H9 (cell line): Measurements from ENCODE around the gene GRID1. TPM values are rescaled to one million over a fixed set of nuclear protein-coding genes. Genes with fewer than 3 reads are reported as not detected.

Source experiments
- DNase-seq: peaks from one replicate; pipeline ENCODE4 v3.0.0-alpha.2; 2017
- H2AFZ ChIP-seq: one replicate; pipeline ENCODE4 v1.6.1; 2013; ENCODE audit warnings: mild to moderate bottlenecking, low read length, control low read depth, moderate library complexity
- H2AK5ac ChIP-seq: 2 replicates; pipeline ENCODE4 v1.6.1; 2013; ENCODE audit warnings: low read length, control low read depth, mixed read lengths; ENCODE audit not compliant: insufficient read length
- H2BK120ac ChIP-seq: one replicate; pipeline ENCODE4 v1.6.1; 2013; ENCODE audit warnings: low read depth, mild to moderate bottlenecking, low read length, control low read depth, inconsistent platforms; ENCODE audit not compliant: poor library complexity, severe bottlenecking
- H2BK12ac ChIP-seq: 2 replicates; pipeline ENCODE4 v1.6.1; 2013; ENCODE audit warnings: low read length, control low read depth, mixed read lengths, low read depth; ENCODE audit not compliant: insufficient read length
- H2BK15ac ChIP-seq: 2 replicates; pipeline ENCODE4 v1.6.1; 2013; ENCODE audit warnings: low read depth, low read length, control low read depth
- H2BK20ac ChIP-seq: one replicate; pipeline ENCODE4 v1.6.1; 2013; ENCODE audit warnings: low read depth, mild to moderate bottlenecking, low read length, control low read depth, inconsistent platforms; ENCODE audit not compliant: poor library complexity, severe bottlenecking
- H2BK5ac ChIP-seq: 2 replicates; pipeline ENCODE4 v1.6.1; 2013; ENCODE audit warnings: low read length, control low read depth, mixed read lengths; ENCODE audit not compliant: insufficient read length
- H3K14ac ChIP-seq: 2 replicates; pipeline ENCODE4 v1.6.1; 2013; ENCODE audit warnings: low read length, control low read depth; ENCODE audit not compliant: insufficient read depth
- H3K18ac ChIP-seq: 2 replicates; pipeline ENCODE4 v1.6.1; 2013; ENCODE audit warnings: low read depth, mild to moderate bottlenecking, mixed read lengths, low read length, control low read depth; ENCODE audit not compliant: insufficient read length
- H3K23ac ChIP-seq: 2 replicates; pipeline ENCODE4 v1.6.1; 2013; ENCODE audit warnings: low read length, control low read depth, mixed read lengths, low read depth; ENCODE audit not compliant: insufficient read length
- H3K23me2 ChIP-seq: 2 replicates; pipeline ENCODE4 v1.6.1; 2013; ENCODE audit warnings: low read depth, mild to moderate bottlenecking, mixed read lengths, low read length, control low read depth; ENCODE audit not compliant: insufficient read length, poor library complexity, severe bottlenecking
- H3K27ac ChIP-seq: 2 replicates; pipeline ENCODE4 v1.5.1; 2013; ENCODE audit warnings: low read length, control low read depth, mixed read lengths, low read depth; ENCODE audit not compliant: insufficient read length
- H3K27me3 ChIP-seq: 2 replicates; pipeline ENCODE4 v1.6.1; 2013; ENCODE audit warnings: low read length, control low read depth, inconsistent platforms; ENCODE audit not compliant: insufficient read depth
- H3K4ac ChIP-seq: 2 replicates; pipeline ENCODE4 v1.6.1; 2013; ENCODE audit warnings: low read depth, mild to moderate bottlenecking, control low read depth, inconsistent platforms, low read length, moderate library complexity
- H3K4me1 ChIP-seq: 2 replicates; pipeline ENCODE4 v1.6.1; 2013; ENCODE audit warnings: low read length, control low read depth, inconsistent platforms; ENCODE audit not compliant: insufficient read depth
- H3K4me2 ChIP-seq: 2 replicates; pipeline ENCODE4 v1.6.1; 2013; ENCODE audit warnings: low read length, control low read depth, mixed read lengths; ENCODE audit not compliant: insufficient read length, insufficient read depth
- H3K56ac ChIP-seq: 2 replicates; pipeline ENCODE4 v1.6.1; 2013; ENCODE audit warnings: low read depth, mild to moderate bottlenecking, mixed read lengths, low read length, control low read depth; ENCODE audit not compliant: insufficient read length
- H3K79me1 ChIP-seq: 2 replicates; pipeline ENCODE4 v1.6.1; 2013; ENCODE audit warnings: low read depth, mild to moderate bottlenecking, moderate library complexity, low read length, control low read depth, inconsistent platforms; ENCODE audit not compliant: insufficient read depth, poor library complexity, severe bottlenecking
- H3K79me2 ChIP-seq: 2 replicates; pipeline ENCODE4 v1.6.1; 2013; ENCODE audit warnings: low read length, control low read depth, inconsistent platforms; ENCODE audit not compliant: insufficient read depth
- H3K9ac ChIP-seq: 2 replicates; pipeline ENCODE4 v1.6.1; 2013; ENCODE audit warnings: low read length, control low read depth, mixed read lengths; ENCODE audit not compliant: insufficient read length; ENCODE audit errors: extremely low read depth
- H3K9me3 ChIP-seq: one replicate; pipeline ENCODE4 v1.6.1; 2013; ENCODE audit warnings: low read depth, low read length, inconsistent platforms; ENCODE audit not compliant: control insufficient read depth
- H3T11ph ChIP-seq: one replicate; pipeline ENCODE4 v1.6.1; 2013; ENCODE audit warnings: mild to moderate bottlenecking, low read length, control low read depth, inconsistent platforms
- H4K20me1 ChIP-seq: one replicate; pipeline ENCODE4 v1.6.1; 2013; ENCODE audit not compliant: control insufficient read depth, insufficient read length, insufficient read depth
- H4K5ac ChIP-seq: 2 replicates; pipeline ENCODE4 v1.6.1; 2013; ENCODE audit warnings: low read depth, mild to moderate bottlenecking, mixed read lengths, low read length, control low read depth; ENCODE audit not compliant: insufficient read length
- H4K8ac ChIP-seq: replicated peaks from 2 replicates; pipeline ENCODE4 v1.6.1; 2013; ENCODE audit warnings: low read length, control low read depth, mixed read lengths, low read depth; ENCODE audit not compliant: insufficient read length
- H4K91ac ChIP-seq: 2 replicates; pipeline ENCODE4 v1.6.1; 2013; ENCODE audit warnings: low read depth, mild to moderate bottlenecking, moderate library complexity, mixed read lengths, low read length, control low read depth; ENCODE audit not compliant: insufficient read length
- H3K27ac Mint-ChIP-seq, 3 experiments: 2 replicates in 2 of 3; 3 replicates in 1 of 3; pipeline ENCODE4 v1.8.0; 2020 to 2021; ENCODE audit warnings: mixed read lengths in 3 of 3, mild to moderate bottlenecking in 1 of 3, moderate library complexity in 1 of 3
- H3K27me3 Mint-ChIP-seq: 2 replicates; pipeline ENCODE4 v1.8.0; 2021; ENCODE audit warnings: low read depth, mild to moderate bottlenecking, moderate library complexity, mixed read lengths
- H3K36me3 Mint-ChIP-seq, 3 experiments: 2 replicates in 2 of 3; 3 replicates in 1 of 3; pipeline ENCODE4 v1.8.0; 2020 to 2021; ENCODE audit warnings: low read depth in 3 of 3, mixed read lengths in 3 of 3; ENCODE audit not compliant: insufficient read depth in 1 of 3
- H3K4me1 Mint-ChIP-seq, 2 experiments: 2 replicates each; pipeline ENCODE4 v1.8.0; 2020; ENCODE audit warnings: mixed read lengths in 2 of 2
- H3K4me3 Mint-ChIP-seq, 2 experiments: 2 replicates in 1 of 2; 3 replicates in 1 of 2; pipeline ENCODE4 v1.8.0; 2020 to 2021; ENCODE audit warnings: mild to moderate bottlenecking in 2 of 2, mixed read lengths in 2 of 2, moderate library complexity in 1 of 2
- H3K9me3 Mint-ChIP-seq, 2 experiments: 2 replicates in 1 of 2; 3 replicates in 1 of 2; pipeline ENCODE4 v1.8.0; 2020; ENCODE audit warnings: mild to moderate bottlenecking in 2 of 2, mixed read lengths in 2 of 2, moderate library complexity in 1 of 2
- WGBS: extraction: QIAGEN DNeasy Blood & Tissue Kit; methylation state at CpG from one replicate; pipeline ENCODE4 v1.1.7; 2013; ENCODE audit warnings: missing lambda C conversion rate, low lambda C conversion rate, mixed read lengths; ENCODE audit not compliant: insufficient read length; ENCODE audit errors: extremely low coverage; 5-methylcytosine and 5-hydroxymethylcytosine counted together
- total RNA-seq: library from RNA; stranded (reverse); gene quantifications from 2 replicates; pipeline ENCODE4 v1.2.1, GENCODE V29; 2021
- TF ChIP-seq, protein P1 (sequence below): fragments of 200-600 bp; sonication (generic); conservative IDR thresholded peaks from 3 replicates; pipeline ENCODE4 v1.8.0; 2021; ENCODE audit warnings: antibody characterized with exemption, mild to moderate bottlenecking

Gene GRID1
- total RNA-seq, 1 experiment from 2014 or later, result 0.35 TPM

DNA sequence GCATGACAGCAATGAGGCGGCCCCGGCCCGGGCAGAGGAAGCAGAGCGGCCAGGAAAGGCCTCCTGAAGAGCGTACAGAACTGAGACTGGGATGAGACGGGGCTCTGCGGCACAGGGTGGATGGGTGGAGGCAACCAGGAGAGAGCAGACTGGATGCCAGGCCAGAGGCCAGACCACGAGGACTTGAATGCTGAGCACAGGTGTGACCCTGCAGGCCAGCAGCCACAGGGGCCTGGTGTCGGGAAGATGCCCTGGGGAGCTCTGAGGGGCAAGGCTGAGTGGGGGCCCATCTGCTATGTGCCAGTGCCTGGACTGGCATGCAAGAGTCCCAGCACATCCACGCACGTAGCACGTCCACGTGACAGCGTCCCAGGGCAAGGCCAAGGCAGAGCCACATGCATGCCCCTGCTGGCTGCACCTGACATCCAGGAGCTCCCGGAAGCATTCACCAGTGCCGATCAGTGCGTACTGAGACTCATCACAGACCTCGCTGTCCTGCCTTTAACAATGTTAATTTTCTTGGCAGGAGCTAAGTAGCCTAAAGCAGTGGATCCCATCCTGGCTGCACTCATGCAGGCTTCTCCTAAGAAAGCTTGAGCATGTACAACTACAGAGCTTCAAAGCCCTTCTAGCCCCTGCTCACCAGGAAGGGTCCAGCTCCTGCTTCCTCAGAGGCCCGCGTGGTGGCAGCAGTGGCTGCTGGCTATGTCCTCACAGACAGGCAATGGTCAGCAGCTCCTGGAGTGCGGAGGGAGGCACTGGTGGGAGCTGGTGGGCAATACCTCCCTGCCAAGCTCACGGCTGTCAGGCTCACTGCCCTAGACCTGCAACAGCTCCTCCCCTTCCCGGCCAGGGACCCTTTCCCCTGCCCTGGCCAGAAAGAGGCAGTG, 18.0 kb downstream of the GRID1 start:
- Mint-ChIP-seq H3K27me3 (peaks cover 21% of the 10 kb centered on the region), H3K4me1 (peaks cover 10 to 12% of the 10 kb centered on the region in 2 experiments), H3K36me3 (no peaks in the 10 kb centered on the region; a peak in 1 of 7 replicates), H3K9me3 (no peaks in the 10 kb centered on the region; a peak in 2 of 5 replicates), H3K27ac (no peak overlapping the region; a peak in 1 of 7 replicates), H3K4me3 (no peak overlapping the region)
- H4K5ac ChIP-seq, result no peak overlapping the region
- H3K79me2 ChIP-seq, result no peaks in the 10 kb centered on the region
- H2BK20ac ChIP-seq, result no peak overlapping the region
- H2BK15ac ChIP-seq, result no peak overlapping the region
- no peak overlapping the region for H2BK120ac ChIP-seq
- DNase-seq, result peak; percentile 59
- H3T11ph ChIP-seq, result no peak overlapping the region
- no peak overlapping the region for H3K4me2 ChIP-seq
- no peak overlapping the region for H2BK5ac ChIP-seq
- no peak overlapping the region for H2AFZ ChIP-seq
- H3K18ac ChIP-seq, result no peak overlapping the region
- H3K14ac ChIP-seq, result no peak overlapping the region
- no peak overlapping the region for H3K23ac ChIP-seq
- no peaks in the 10 kb centered on the region for H3K9me3 ChIP-seq
- H2AK5ac ChIP-seq, result no peak overlapping the region
- no peaks in the 10 kb centered on the region for H3K23me2 ChIP-seq
- no peak overlapping the region for H2BK12ac ChIP-seq
- H4K91ac ChIP-seq, result no peak overlapping the region
- TF ChIP-seq, protein P1, sequence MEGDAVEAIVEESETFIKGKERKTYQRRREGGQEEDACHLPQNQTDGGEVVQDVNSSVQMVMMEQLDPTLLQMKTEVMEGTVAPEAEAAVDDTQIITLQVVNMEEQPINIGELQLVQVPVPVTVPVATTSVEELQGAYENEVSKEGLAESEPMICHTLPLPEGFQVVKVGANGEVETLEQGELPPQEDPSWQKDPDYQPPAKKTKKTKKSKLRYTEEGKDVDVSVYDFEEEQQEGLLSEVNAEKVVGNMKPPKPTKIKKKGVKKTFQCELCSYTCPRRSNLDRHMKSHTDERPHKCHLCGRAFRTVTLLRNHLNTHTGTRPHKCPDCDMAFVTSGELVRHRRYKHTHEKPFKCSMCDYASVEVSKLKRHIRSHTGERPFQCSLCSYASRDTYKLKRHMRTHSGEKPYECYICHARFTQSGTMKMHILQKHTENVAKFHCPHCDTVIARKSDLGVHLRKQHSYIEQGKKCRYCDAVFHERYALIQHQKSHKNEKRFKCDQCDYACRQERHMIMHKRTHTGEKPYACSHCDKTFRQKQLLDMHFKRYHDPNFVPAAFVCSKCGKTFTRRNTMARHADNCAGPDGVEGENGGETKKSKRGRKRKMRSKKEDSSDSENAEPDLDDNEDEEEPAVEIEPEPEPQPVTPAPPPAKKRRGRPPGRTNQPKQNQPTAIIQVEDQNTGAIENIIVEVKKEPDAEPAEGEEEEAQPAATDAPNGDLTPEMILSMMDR, result peak; percentile 27; the same call in 1 of the 3 replicates
- no peak overlapping the region for H3K56ac ChIP-seq
- H4K20me1 ChIP-seq, result no peaks in the 10 kb centered on the region
- no CpG with 5 or more reads among the region's 23 CpGs for WGBS
- no peak overlapping the region for H3K9ac ChIP-seq
- no peaks in the 10 kb centered on the region for H3K79me1 ChIP-seq
- no peaks in the 10 kb centered on the region for H3K4me1 ChIP-seq
- no peak overlapping the region for H4K8ac ChIP-seq
- H3K4ac ChIP-seq, result no peak overlapping the region
- H3K27ac ChIP-seq, result no peak overlapping the region
- no peaks in the 10 kb centered on the region for H3K27me3 ChIP-seq
